GM12878 (cell line): Measurements from ENCODE around the gene PDZRN4.

Source experiments
- BCL11A ChIP-seq: IDR thresholded peaks from 2 replicates; pipeline ENCODE4 v1.6.1; 2011; ENCODE audit warnings: low read depth, low read length
- EGR1 ChIP-seq, 2 experiments: IDR thresholded peaks; 1 replicate in 1 of 2; 2 replicates in 1 of 2; pipeline ENCODE4 v1.6.1; 2011 to 2012; ENCODE audit warnings: low read depth in 2 of 2, low read length in 2 of 2, borderline replicate concordance in 1 of 2, mild to moderate bottlenecking in 1 of 2, moderate library complexity in 1 of 2
- EP300 ChIP-seq, 2 experiments: fragments of 150-350 bp in 1 of 2; IDR thresholded peaks; 2 replicates each; pipeline ENCODE4 v1.6.1; 2011 to 2012; ENCODE audit warnings: low read depth in 2 of 2, low read length in 2 of 2, borderline replicate concordance in 1 of 2, improper control_type of control experiment in 1 of 2, inconsistent platforms in 1 of 2; ENCODE audit not compliant: control insufficient read depth in 1 of 2
- MXI1 ChIP-seq: fragments of 150-350 bp; IDR thresholded peaks from 2 replicates; pipeline ENCODE4 v1.6.1; 2011; ENCODE audit warnings: low read depth, mild to moderate bottlenecking, inconsistent platforms, low read length, improper control_type of control experiment
- NR2C2 ChIP-seq: IDR thresholded peaks from 2 replicates; pipeline ENCODE4 v1.6.1; 2011; ENCODE audit warnings: borderline replicate concordance, low read depth; ENCODE audit not compliant: control insufficient read depth, insufficient read length
- RAD21 ChIP-seq: IDR thresholded peaks from 2 replicates; pipeline ENCODE4 v1.6.1; 2011; ENCODE audit warnings: mild to moderate bottlenecking, low read depth, low read length, moderate library complexity; ENCODE audit not compliant: insufficient read depth
- TF ChIP-seq, protein P1 (sequence below): IDR thresholded peaks from 2 replicates; pipeline ENCODE4 v1.6.1; 2011; ENCODE audit warnings: borderline replicate concordance, low read depth, mild to moderate bottlenecking, moderate library complexity, mixed read lengths, low read length; ENCODE audit not compliant: insufficient read depth; ENCODE audit errors: extremely low read length
- TF ChIP-seq, protein P2 (sequence below): IDR thresholded peaks from 2 replicates; pipeline ENCODE4 v1.6.1; 2011; ENCODE audit warnings: low read depth, mild to moderate bottlenecking, low read length, moderate library complexity, borderline replicate concordance; ENCODE audit errors: extremely low read depth
- TF ChIP-seq, protein P3 (sequence below), 3 experiments: IDR thresholded peaks in 2 of 3; conservative IDR thresholded peaks in 1 of 3; 2 replicates each; pipeline ENCODE4 v1.5.1; 2011; ENCODE audit warnings: low read depth in 3 of 3, low read length in 3 of 3, mild to moderate bottlenecking in 3 of 3, control low read depth in 2 of 3, moderate library complexity in 2 of 3, inconsistent platforms in 1 of 3, mixed read lengths in 1 of 3; ENCODE audit not compliant: control insufficient read depth in 2 of 3, insufficient read depth in 1 of 3; ENCODE audit errors: extremely low read depth in 1 of 3
- TF ChIP-seq, protein P4 (sequence below): IDR thresholded peaks from 2 replicates; pipeline ENCODE4 v1.6.1; 2012; ENCODE audit warnings: mild to moderate bottlenecking, low read depth, low read length

DNA sequence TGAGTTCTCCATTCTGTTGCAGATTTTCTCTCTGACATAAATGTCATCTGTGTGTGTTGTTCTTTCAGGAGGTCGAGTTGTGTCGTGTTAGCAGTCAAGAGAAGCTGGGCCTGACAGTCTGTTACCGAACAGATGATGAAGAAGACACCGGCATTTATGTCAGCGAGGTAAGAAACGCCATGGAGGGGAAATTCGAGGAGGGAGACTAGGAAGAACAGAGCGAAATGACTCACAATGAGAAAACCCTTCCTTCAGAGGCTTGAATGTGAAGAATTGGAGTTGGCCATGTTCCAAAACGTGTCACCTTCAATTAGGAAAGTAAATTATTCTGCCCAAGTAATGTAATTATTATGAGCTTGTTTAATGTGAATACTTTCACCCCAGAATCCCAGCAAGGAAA, 364.5 kb downstream of the PDZRN4 start:
- TF ChIP-seq MXI1 (no peak), EP300 (IDR thresholded peaks at IDR 0.05; ENCODE audit: borderline replicate concordance in 1 of 2, control insufficient read depth in 1 of 2, low read depth in 2 of 2, low read length in 2 of 2) (no peak), BCL11A (no peak), RAD21 (no peak), NR2C2 (no peak), EGR1 (IDR thresholded peaks at IDR 0.05; ENCODE audit: borderline replicate concordance in 1 of 2, low read depth in 2 of 2, low read length in 2 of 2) (no peak)
- TF ChIP-seq, protein P1, sequence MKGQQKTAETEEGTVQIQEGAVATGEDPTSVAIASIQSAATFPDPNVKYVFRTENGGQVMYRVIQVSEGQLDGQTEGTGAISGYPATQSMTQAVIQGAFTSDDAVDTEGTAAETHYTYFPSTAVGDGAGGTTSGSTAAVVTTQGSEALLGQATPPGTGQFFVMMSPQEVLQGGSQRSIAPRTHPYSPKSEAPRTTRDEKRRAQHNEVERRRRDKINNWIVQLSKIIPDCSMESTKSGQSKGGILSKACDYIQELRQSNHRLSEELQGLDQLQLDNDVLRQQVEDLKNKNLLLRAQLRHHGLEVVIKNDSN: no peak
- TF ChIP-seq, protein P2, sequence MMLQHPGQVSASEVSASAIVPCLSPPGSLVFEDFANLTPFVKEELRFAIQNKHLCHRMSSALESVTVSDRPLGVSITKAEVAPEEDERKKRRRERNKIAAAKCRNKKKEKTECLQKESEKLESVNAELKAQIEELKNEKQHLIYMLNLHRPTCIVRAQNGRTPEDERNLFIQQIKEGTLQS: no peak
- TF ChIP-seq, protein P3, sequence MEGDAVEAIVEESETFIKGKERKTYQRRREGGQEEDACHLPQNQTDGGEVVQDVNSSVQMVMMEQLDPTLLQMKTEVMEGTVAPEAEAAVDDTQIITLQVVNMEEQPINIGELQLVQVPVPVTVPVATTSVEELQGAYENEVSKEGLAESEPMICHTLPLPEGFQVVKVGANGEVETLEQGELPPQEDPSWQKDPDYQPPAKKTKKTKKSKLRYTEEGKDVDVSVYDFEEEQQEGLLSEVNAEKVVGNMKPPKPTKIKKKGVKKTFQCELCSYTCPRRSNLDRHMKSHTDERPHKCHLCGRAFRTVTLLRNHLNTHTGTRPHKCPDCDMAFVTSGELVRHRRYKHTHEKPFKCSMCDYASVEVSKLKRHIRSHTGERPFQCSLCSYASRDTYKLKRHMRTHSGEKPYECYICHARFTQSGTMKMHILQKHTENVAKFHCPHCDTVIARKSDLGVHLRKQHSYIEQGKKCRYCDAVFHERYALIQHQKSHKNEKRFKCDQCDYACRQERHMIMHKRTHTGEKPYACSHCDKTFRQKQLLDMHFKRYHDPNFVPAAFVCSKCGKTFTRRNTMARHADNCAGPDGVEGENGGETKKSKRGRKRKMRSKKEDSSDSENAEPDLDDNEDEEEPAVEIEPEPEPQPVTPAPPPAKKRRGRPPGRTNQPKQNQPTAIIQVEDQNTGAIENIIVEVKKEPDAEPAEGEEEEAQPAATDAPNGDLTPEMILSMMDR (IDR thresholded peaks at IDR 0.05 in 2 of 3, conservative IDR thresholded peaks at IDR 0.05 in 1 of 3; ENCODE audit: control insufficient read depth in 2 of 3, extremely low read depth in 1 of 3, insufficient read depth in 1 of 3, low read depth in 3 of 3, low read length in 3 of 3): no peak
- TF ChIP-seq, protein P4, sequence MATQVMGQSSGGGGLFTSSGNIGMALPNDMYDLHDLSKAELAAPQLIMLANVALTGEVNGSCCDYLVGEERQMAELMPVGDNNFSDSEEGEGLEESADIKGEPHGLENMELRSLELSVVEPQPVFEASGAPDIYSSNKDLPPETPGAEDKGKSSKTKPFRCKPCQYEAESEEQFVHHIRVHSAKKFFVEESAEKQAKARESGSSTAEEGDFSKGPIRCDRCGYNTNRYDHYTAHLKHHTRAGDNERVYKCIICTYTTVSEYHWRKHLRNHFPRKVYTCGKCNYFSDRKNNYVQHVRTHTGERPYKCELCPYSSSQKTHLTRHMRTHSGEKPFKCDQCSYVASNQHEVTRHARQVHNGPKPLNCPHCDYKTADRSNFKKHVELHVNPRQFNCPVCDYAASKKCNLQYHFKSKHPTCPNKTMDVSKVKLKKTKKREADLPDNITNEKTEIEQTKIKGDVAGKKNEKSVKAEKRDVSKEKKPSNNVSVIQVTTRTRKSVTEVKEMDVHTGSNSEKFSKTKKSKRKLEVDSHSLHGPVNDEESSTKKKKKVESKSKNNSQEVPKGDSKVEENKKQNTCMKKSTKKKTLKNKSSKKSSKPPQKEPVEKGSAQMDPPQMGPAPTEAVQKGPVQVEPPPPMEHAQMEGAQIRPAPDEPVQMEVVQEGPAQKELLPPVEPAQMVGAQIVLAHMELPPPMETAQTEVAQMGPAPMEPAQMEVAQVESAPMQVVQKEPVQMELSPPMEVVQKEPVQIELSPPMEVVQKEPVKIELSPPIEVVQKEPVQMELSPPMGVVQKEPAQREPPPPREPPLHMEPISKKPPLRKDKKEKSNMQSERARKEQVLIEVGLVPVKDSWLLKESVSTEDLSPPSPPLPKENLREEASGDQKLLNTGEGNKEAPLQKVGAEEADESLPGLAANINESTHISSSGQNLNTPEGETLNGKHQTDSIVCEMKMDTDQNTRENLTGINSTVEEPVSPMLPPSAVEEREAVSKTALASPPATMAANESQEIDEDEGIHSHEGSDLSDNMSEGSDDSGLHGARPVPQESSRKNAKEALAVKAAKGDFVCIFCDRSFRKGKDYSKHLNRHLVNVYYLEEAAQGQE: no peak
